MV-4-11 (cell line): ENCODE data around the gene SH3BP2.
A peak's percentile ranks its signal among the peaks of the same experiment; 100 is the strongest.

Experiments
- DNase-seq: peaks from one replicate; lab custom pipeline; 2025; lab: John Stamatoyannopoulos, UW

SH3BP2 gene, protein sequence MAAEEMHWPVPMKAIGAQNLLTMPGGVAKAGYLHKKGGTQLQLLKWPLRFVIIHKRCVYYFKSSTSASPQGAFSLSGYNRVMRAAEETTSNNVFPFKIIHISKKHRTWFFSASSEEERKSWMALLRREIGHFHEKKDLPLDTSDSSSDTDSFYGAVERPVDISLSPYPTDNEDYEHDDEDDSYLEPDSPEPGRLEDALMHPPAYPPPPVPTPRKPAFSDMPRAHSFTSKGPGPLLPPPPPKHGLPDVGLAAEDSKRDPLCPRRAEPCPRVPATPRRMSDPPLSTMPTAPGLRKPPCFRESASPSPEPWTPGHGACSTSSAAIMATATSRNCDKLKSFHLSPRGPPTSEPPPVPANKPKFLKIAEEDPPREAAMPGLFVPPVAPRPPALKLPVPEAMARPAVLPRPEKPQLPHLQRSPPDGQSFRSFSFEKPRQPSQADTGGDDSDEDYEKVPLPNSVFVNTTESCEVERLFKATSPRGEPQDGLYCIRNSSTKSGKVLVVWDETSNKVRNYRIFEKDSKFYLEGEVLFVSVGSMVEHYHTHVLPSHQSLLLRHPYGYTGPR

DNA sequence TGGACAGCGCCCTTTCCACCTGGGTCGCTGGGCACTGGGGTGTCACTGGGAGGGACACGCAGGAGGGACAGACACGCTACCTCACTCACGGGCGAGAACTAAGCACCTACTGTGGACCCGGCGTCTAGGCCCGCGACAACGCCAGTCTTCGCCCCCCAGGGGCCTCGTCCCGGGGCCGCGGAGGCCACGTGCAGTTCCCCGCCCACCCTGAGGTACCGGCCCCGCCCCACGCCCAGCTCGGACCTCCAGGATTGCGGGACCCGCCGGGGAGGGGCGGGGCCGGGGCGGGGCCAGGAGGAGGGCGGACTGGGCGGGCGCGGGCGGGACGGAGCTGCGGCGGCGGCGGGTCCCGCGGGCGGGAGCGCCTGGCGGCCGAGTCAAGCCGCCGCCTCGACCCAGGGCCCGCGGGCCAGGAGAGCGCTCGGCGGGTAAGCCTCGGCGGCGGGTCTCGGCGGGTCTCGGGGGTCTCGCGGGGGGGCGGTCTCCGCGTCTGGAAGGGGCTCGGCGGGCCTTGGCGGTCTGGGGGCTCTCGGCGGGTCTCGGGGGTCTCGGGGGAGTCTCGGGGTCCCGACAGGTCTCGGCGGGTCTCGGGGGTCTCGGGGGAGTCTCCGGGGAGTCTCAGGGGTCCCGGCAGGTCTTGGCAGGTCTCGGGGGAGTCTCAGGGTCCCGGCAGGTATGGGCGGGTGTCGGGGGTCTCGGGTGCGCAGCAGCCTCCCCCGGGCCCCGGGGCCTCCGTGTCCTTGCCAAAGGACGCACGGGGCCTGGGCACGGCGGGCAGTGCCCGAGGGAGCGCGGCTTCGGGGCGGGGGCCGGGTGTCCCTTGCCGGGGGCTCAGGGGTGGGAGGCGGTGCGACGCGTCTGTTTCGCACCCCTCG, at the start of gene SH3BP2:
SH3BP2 (plus strand) TSS at position 375 of the 875 bp plus-strand sequence. CDS start 27,533 bp downstream, outside the sequence.
- DNase-seq: peak; percentile 55

DNA sequence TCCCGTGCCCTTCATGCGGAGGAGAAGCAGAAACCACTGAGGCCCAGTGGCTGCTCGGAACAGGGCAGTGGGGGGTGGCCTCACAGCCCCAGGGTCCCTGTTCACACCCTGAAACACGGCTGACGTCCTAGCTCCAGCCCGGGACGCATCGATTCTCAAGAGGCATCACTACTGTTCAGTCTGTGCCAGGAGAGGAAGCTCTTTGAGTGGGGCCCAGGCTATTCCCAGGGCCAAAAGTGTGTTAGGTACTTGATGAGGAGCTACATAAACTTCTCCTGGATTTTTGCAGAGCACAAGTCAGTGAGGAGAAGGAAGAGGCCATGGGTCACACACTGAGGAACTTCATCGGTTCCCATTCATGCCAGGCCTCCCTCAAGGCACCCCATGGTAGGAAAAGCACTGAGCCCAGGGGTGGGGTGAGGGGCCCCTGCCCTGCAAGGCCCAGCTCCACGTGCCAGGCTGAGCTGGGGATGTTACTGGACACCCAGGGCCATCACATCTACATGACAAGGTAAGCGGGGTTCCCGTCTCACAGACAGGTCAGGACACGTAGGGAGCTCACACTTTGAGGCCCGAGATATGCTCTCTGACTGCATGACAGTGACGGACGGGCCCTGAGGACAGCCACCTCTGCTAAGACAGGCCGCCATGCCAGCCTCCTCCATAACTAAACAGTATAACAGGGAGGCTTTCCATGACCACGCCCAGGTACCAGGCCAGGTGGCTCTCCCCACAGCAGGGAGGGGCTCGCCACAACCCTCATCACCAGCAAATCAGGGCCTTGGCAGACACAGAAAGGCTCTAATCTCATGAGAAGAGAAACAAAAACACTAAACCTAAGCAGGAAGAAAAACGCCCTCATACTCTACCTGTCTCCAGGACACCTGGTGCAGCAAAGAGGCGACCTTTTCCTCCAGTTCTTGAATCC, 49.1 kb upstream of the SH3BP2 start:
- no peak for DNase-seq

DNA sequence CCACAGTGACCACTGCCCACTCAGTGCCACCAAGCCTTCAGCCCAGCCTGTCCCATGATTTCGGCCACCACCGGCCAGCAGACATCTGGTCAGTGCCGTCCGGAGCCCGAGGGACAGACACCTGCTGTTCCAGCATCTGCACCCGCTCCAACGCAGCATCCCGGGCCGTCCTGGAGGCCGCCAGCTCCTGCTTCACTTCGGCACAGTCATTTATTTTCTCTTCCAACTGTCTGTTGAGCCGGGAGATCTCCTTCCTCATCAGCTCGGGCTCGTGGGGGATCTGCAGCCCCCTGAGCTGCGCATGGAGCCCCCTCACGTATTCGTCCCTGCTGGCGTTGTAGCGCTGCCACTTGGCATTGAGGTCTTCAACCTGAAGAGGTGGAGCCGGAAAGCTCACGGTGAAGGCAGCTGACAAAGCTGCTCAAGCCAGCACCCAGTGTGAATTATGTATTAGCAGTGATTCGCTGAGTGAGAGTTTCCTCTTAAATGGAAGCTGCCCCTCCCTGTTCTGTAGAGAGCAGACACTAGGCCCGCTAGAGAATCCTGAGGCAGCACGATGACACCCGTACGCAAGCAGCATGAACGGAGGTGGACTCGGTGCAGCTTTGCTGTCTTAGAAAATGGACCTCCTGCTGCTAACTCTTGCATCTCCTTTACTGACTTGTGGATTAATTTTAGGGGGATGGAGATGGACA, 48.2 kb upstream of the SH3BP2 start:
- DNase-seq: no peak

DNA sequence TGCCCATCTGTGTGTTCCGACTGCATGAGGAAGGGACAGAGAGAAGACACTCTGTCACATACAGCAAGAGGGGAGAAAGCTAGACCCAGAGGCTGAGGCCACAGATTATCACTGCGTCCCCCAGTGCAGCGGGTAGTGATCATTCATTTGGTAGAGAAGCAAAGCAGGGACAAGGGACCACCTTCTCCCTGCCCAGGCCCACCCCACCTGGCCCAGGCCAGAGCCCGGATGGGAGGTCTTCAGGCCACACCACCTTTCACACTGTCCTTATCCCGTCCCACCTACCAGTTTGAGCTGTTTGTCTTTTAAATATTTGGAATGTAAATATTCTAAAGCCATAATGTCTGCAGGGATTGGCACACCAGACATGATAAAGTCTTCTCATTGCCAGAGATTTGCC, 47.4 kb upstream of the SH3BP2 start:
- DNase-seq: no peak

DNA sequence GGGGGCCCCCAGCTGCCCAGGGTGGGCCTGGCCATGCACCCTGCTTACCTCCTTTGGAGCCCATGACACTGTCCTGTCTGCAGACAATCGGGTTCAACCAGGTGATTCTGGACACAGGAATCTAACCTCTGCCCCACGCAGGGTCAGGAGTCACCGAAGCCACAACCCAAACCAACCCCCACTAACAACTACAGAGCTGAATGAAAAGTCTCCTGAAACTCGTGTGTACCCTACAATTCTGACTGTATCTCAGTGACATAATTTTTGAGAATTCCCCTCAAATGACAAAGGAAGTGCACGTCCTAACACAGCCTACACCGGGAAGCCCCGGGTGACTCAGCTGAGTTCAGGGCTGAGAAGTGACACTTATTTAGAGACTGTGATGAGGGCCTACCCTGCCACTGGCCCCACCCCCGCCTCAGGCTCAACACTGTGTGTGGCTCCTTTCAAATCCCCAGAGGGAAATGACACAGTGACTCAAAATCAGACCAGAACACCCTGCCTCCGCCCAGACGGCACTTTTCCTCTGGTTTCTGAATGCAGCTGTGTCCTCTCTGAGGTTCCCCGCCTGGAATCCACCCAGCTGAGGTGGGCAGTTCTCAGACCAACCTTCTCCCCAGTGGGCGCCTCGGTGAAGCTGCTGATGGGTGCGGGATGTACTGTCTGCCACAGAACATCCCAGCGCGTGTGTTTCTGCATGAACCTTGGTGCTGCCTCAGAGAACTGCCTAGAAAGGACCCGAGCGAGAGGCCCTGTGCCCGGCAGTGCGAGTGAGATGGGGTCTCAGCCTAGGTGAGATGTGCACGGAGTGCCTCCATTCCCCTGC, 46.7 kb upstream of the SH3BP2 start:
- DNase-seq: peak; percentile 93

DNA sequence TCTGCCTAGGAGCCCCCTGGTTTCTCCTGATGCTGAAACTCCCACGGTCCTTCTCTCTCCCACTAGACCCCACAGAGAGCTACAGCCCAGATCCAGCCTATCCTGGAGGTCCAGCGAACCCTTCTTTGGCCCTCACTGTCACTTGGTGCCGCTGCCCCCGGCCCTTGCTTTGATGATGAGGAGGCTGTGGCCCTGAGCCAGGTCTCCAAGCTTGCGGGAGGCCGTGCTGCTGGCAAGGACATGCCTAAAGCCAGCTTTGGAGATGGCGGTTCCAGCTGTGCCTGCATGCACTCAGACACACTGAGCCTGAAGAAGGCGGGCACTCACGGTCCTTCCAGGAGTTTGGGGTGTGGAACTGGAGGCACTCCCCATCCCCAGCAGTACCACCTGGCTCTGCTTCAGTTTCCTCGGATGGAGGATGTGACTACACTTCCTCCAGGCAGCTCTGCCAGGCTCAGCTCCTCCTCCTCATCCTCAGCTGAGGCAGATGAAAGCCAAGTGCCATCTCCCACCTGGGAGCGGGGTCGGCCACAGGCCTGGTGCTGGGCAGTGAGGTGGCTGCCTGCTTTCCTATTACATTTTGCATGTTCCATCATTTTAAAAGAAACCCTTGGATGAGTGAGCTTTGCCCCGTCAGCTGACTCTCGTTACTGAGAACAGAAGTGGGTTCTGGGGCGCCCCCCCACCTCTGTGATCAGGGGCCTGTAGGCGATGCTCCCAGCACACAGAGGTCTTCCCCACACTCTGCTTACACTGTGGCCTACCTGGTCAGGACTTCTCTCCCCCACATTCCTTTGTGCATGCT, 45.8 kb upstream of the SH3BP2 start:
- DNase-seq: no peak

DNA sequence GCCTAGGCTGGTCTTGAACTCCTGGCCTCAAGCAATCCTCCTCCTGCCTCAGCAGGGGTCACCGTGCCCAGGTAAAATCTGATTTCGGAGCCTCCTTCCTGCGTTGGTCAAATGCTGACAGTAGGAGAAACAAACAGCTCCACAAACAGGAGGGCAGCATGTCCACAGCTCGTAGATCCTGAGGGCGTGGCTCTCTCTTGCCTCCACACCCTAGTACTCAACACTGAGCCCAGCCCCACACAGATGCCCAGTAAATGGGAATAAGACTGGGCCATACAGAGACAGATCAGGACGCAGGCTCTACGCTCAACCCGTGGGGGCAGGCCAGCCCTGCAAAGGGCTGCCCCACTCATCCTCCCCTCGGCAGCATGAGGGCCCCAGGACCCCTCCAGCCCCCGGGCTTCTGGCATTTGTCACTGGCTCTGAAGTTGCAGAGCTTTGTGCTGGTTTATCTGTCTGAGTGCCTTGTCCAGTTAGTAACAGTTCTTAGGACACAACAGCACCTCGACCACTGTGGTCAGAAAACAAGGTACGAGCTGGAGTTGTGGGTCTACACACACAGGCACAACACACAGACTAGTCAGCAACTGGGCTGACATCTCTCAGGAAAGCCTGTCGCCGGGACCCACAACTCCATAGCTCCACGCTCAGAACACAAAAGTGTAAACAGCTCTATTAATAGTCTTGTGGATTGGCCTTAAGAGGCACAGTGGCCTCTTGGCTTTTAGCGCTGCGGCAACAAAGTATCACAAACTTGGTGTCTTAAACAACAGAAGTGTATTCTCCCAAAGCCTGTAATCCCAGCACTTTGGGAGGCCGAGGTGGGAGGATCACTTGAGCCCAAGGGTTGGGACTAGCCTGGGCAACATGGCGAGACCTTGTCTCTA, 41.9 kb upstream of the SH3BP2 start:
- DNase-seq: no peak

DNA sequence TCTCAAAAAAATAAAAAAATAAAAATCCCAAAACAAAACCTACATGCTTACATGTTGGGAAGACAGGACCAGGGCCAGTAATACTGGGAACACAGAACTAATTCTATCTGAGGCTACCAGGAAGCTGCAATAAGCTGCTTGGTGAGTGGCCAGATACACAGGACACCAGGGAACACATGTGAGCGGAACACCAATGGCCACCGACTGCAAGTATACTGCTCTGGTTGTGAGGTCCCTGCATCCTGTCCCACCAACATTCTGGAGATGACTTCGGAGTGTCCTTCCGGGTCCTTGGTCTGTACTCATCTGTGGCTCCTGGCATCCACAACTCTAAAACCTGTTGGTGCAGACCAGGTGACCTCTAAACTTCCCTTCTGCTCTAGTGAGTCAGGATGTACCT, 39.4 kb upstream of the SH3BP2 start:
- no peak for DNase-seq

DNA sequence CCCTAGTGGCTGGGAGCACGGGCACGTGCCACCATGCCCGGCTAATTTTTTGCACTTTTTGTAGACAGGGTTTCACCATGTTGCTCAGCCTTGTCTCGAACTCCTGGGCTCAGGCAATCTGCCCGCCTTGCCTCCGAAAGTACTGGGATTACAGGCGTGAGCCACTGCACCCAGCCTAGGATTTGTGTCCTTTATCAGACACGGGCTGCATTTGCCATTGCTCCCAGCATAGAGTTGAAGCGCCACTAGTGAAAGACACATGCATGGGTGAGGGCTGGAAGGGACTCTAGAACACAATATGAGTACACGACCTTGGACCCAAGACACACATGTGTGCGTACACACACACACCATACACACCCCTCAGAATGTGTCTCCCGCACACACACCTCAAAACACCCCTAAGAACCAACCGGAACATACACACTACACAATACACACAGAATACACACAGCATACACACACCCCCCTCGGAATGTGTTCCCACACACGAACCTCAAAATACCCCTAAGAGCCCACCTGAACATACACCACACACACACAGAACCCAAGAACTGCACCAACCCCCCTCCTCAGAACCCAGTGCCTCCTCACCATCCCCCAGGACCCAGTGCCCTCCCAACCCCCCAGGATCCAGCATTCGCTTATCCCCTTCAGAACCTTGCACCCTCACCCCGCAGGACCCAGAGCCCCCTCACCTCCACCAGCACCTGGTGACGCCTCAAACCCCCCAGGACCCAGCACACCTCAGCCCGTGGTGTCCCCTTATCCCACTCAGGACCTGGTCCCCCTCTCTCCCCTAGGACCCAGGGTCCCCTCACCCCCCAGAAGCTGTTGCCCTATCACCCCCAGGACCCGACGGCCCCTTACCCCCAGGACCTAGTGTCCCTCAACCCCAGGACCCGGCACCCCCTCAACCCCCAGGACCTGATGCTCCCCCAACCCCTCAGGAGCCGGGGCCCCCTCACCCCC, 37.8 kb upstream of the SH3BP2 start:
- DNase-seq: no peak

DNA sequence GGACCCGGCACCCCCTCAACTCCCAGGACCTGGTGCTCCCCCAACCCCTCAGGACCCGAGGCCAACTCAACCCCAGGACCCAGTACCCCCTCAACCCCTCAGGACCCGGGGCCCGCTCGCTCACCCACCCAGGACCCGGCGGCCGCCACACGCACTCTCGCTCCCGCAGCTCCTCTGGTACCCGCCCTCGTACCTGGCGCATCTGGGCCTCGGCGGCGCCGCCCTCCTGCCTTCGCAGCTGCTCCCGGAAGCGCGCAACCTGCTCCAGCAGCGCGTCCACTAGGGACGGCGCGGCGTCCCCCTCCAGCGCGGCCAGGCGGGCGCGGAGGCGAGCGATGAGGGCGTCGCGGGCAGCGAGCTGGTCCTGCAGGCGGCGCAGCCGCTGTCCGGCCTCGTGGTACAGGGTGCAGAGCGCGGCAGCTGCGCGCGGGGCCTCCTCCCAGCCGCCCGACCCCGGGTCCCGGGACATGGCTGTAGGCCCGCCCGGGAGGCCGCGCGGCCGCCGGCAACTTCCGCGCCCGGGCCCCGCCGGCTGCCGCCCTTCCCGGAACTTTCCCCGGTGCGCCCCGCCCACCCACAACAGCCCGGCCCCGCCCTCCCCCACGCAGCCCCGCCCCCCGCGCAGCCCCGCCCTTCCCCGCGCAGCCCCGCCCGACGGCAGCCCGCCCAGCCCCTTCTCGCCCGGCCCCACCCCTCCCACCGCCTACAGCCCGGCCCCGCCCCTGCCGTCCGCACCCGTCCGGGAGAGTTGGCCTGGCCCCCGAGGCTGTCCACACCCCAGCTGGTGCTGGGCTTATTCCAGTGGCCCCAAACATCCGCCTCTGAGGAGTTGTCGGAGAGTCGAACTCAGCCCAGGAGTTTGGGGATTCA, 36.8 kb upstream of the SH3BP2 start, which contains the start of gene TNIP2:
TNIP2 (minus strand) TSS at position 516 of the 870 bp plus-strand sequence; CDS start at position 469, 47 bp downstream.
- DNase-seq: peak; percentile 40

DNA sequence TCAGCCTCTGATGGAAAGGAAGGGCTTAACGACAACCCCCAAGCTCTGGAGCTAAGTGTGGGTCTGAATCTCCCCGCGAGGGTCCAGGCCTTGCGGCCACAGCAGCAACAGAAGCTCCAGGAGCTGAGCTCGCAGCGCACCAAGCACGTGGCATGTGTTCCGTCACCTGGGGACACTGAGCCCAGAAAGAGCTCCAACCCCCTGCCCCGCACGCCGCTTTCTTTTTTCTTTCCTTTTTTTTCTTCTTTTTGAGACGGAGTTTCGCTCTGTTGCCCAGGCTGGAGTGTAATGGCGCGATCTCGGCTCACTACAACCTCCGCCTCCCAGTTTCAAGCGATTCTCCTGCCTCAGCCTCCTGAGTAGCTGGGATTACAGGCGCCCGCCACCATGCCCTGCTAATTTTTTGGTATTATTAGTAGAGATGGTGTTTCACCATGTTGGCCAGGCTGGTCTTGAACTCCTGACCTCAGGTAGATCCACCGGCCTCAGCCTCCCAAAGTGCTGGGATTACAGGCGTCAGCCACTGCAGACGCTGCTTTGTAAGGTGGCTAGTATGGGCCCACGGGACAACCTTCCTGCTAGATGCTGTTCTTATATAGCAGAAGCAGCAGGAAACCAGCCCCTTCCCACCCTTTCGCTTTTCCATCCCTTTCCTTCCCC, 36.1 kb upstream of the SH3BP2 start:
- DNase-seq: no peak

DNA sequence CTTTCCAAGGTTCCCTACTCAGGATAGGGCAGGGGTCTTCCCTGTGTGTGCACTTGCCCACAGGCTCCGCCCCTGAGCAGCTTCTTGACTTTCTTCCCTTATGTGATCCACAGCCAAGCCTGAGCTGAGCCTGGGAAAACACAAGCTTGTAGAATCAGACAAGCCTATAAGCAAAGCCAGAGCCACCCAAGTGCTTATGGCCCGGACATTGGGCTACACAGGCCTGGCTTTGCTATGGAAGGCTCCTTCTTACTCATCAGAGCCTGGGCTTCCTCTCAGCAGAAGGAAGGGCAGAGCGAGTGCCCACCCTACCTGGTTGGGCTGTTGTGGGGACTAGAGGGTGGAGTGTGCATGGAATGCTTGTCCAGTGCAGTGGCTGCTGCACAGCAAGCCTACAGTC, 35.5 kb upstream of the SH3BP2 start:
- no peak for DNase-seq

DNA sequence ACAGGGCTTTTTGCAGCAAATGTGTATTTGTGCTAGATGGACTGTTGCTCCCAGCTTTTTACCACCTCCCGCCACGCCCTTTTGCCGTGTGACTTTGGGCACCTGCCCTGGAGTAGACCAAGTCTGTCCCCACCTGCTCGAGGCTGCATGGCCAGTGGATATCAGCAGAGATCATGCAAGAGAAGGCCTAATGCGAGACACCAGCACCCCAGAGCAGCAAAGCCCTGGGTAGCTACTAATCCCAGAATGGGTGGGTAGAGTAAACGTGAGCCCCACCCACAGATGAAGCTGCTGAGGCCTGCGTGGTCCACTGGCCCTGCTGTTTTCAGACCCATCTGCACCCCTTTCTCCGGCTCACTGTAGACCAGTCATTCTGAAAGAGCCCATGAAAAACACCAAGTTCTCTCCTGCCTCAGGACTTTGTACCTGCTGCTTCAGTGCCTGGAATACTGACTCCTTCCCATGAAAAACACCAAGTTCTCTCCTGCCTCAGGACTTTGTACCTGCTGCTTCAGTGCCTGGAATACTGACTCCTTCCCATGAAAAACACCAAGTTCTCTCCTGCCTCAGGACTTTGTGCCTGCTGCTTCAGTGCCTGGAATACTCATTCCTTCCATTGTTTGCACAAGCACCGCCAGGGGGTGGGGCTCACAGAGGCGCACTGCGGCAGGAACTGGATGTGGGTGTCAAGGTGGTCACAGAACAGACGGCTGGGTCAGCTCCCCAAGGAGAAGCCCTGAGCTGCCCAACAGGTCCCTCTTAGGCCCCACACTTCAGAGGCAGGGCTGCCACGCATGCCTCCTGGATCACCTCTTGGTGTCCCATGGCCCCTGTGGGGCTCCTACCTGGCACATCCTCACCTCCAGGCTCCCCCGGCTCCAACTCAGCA, 31.6 kb upstream of the SH3BP2 start:
- DNase-seq: no peak

DNA sequence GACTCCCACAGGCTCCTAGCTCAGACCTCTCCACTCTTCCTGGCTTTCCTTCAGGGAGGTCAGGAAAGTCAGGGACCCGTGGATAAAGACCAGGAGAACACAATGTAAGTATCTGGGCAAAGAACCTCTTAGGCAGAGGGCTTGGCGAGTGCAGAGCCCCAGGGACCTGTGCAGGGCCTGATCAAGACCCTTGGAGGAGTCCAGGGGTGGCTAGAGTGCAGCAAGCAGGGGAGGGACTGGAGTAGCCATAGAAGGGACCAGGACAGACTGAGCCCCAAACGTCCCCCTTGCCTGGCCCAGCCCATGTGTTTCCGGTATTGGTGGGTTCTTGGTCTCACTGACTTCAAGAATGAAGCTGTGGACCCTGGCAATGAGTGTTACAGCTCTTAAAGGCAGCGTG, 30.8 kb upstream of the SH3BP2 start:
- no peak for DNase-seq
